Measurements from ENCODE around the gene ADARB2.

DNA sequence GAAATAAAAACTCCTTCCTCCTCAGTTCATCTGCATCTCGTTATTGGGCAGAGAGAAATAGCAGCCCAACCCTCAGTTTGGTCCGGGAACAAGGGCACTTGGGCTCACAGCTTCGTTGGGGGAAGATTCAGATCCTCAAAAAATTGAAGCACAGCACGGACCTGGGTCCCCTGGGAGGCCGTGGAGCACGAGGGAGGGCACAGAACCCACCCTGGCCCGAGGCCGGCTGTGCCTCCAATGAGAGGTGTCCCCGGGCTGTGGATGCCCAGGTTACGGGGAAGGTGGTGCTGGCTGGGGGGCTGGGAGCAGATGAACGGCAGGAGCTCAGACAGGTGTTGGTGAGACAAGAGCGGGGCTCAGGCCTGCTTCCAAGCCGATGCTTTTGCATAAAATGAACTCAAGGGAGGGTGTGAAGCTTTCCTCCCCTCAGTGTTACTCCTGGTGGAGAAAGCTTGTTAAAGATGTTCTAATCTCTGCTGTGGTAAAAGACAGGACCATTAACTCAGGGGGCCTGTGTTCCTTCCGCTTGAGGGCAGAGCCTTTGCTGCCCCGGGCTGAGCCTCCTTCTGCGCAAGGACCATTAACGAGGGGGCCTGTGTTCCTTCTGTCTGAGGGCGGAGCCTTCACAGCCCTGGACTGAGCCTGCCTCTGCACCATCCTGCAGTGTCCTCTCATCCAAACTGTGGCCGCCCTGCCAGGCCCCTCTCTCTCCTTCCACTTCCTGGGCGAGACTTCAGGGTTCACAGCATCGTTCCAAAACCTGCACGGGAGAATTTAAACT is 302.2 kb downstream of the ADARB2 start:
- TF ChIP-seq, protein P1, sequence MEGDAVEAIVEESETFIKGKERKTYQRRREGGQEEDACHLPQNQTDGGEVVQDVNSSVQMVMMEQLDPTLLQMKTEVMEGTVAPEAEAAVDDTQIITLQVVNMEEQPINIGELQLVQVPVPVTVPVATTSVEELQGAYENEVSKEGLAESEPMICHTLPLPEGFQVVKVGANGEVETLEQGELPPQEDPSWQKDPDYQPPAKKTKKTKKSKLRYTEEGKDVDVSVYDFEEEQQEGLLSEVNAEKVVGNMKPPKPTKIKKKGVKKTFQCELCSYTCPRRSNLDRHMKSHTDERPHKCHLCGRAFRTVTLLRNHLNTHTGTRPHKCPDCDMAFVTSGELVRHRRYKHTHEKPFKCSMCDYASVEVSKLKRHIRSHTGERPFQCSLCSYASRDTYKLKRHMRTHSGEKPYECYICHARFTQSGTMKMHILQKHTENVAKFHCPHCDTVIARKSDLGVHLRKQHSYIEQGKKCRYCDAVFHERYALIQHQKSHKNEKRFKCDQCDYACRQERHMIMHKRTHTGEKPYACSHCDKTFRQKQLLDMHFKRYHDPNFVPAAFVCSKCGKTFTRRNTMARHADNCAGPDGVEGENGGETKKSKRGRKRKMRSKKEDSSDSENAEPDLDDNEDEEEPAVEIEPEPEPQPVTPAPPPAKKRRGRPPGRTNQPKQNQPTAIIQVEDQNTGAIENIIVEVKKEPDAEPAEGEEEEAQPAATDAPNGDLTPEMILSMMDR (IDR thresholded peaks at IDR 0.05; ENCODE audit: poor library complexity) = no peak
- TF ChIP-seq EZH2 (IDR thresholded peaks at IDR 0.05; ENCODE audit: borderline replicate concordance) = no peak

Measured in hepatocyte (in vitro differentiated cells).